ENCODE measurements around the gene TNNT1. TPM values are rescaled to one million over a fixed set of nuclear protein-coding genes. Genes with fewer than 3 reads are reported as not detected.

Gene TNNT1
- total and polyA plus RNA-seq, 2 donors (not counting 3 experiments of a cell fraction or from before 2014, with no cell fraction given), result 0.22 to 0.51 TPM

DNA sequence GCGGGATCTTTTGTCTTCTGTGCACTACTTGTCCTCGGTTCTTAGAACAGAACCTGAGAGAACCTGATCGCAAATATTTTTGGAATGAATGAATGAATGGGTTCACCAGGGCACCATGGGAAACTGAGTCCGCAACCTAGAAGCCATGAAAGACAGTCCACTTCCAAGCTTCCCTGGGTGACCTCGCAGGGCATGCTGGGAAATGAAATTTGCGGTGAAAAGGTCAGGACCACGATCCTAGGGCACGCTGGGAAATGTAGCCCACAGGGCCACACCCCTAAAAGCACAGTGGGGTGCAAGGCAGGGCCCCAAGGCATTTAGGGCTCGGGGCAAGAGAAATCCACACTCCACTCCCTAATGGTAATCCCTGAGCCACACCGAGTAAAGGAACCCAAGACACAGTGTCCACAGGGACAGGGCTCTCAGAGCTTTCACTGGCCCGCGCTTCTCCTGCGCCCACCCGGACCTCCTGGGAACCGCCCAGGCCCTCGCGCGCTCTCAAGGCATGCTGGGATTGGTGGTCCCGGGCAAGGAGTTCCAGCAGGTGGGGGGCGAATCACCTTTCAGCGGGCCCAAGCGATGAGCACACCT lies 30.5 kb downstream of the TNNT1 start:
- Histone ChIP-seq H3K27me3 (ENCODE audit: control insufficient read depth in 2 of 2, insufficient read depth in 2 of 2, low read length in 2 of 2) (no peaks in the 10 kb centered on the region), H3K9me1 (replicated peaks; ENCODE audit: control insufficient read depth, extremely low read depth, insufficient read depth, low read length) (no peaks in the 10 kb centered on the region), H3K27ac (ENCODE audit: insufficient read depth, low read depth, low read length) (no peak overlapping the region), H2AFZ (ENCODE audit: low read depth, low read length) (peak overlapping the region; percentile 35), H3K9me3 (replicated peaks; ENCODE audit: control insufficient read depth, insufficient read depth, low read length) (no peaks in the 10 kb centered on the region), H3K36me3 (ENCODE audit: control insufficient read depth in 2 of 2, extremely low read depth in 1 of 2, insufficient read depth in 2 of 2, low read length in 2 of 2) (no peaks in the 10 kb centered on the region), H3K9ac (replicated peaks; ENCODE audit: extremely low read depth, insufficient read depth, low read length) (peak overlapping the region; percentile 19), H3K4me2 (ENCODE audit: insufficient read depth, low read length) (peak overlapping the region; percentile 38), H3K4me1 (ENCODE audit: control insufficient read depth, extremely low read depth, insufficient read depth, low read length) (peaks cover 20% of the 10 kb centered on the region), H3K79me2 (ENCODE audit: control insufficient read depth, insufficient read depth, low read length) (peaks cover 36% of the 10 kb centered on the region), H3K4me3 (replicated peaks in 1 of 3; ENCODE audit: insufficient read depth in 1 of 3, low read depth in 1 of 3, low read length in 3 of 3) (peak overlapping the region in 2 of 3 experiments; percentile 38 to 92), H4K20me1 (replicated peaks; ENCODE audit: control insufficient read depth, extremely low read depth, insufficient read depth, low read length) (no peaks in the 10 kb centered on the region)
- DNase-seq (ENCODE audit: low read depth, low spot score), result no peak
- intact Hi-C loops (cut with micrococcal nuclease), result loop anchor here (5.0 kb wide), 1 partner anchor 656 kb away; the partner anchor contains the start of gene LENG9
- dilution Hi-C loops (cut with MboI; ENCODE audit: extremely low pct_ligation_motif_present, low sequenced_read_pairs), result no loop called here
- ChIA-PET POLR2A (no interaction called here), CTCF (interaction anchor here (1.0 to 4.8 kb wide), 6 partner anchors 15 to 385 kb away, joined by 3 to 38 read pairs (median 5); partner anchors contain the start of gene DNAAF3)
- no TSS peak for BruUV-seq (replicated peaks)
- TF ChIP-seq FOS (IDR thresholded peaks at IDR 0.05; ENCODE audit: borderline replicate concordance, insufficient read depth, low read length) (no peak), POLR2A (IDR thresholded peaks at IDR 0.05; ENCODE audit: low read depth, low read length) (no peak), GATA2 (IDR thresholded peaks at IDR 0.05; ENCODE audit: insufficient read depth, insufficient read length, low read depth, low read length) (no peak), MYC (IDR thresholded peaks at IDR 0.05; ENCODE audit: low read depth, low read length) (no peak), POLR2AphosphoS5 (IDR thresholded peaks at IDR 0.05; ENCODE audit: insufficient read depth, low read depth, low read length) (no peak), EZH2 (IDR thresholded peaks at IDR 0.05; ENCODE audit: borderline replicate concordance, low read depth, low read length, severe bottlenecking) (no peak), JUN (IDR thresholded peaks at IDR 0.05; ENCODE audit: borderline replicate concordance, insufficient read depth, insufficient read length, low read depth) (no peak)
- TF ChIP-seq, protein P1, sequence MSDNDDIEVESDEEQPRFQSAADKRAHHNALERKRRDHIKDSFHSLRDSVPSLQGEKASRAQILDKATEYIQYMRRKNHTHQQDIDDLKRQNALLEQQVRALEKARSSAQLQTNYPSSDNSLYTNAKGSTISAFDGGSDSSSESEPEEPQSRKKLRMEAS (IDR thresholded peaks at IDR 0.05; ENCODE audit: insufficient read depth, insufficient read length), result no peak
- TF ChIP-seq, protein P2, sequence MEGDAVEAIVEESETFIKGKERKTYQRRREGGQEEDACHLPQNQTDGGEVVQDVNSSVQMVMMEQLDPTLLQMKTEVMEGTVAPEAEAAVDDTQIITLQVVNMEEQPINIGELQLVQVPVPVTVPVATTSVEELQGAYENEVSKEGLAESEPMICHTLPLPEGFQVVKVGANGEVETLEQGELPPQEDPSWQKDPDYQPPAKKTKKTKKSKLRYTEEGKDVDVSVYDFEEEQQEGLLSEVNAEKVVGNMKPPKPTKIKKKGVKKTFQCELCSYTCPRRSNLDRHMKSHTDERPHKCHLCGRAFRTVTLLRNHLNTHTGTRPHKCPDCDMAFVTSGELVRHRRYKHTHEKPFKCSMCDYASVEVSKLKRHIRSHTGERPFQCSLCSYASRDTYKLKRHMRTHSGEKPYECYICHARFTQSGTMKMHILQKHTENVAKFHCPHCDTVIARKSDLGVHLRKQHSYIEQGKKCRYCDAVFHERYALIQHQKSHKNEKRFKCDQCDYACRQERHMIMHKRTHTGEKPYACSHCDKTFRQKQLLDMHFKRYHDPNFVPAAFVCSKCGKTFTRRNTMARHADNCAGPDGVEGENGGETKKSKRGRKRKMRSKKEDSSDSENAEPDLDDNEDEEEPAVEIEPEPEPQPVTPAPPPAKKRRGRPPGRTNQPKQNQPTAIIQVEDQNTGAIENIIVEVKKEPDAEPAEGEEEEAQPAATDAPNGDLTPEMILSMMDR (IDR thresholded peaks at IDR 0.05; ENCODE audit: extremely low read depth in 1 of 2, insufficient read depth in 1 of 2, low read depth in 1 of 2, low read length in 2 of 2), result no peak
- FAIRE-seq, result peak; percentile 67
